Stimulated activated CD4-positive, alpha-beta T cell treated with anti-CD3 and anti-CD28 coated beads, Interleukin-4, amount 100 ng/mL, for 24 hours (primary cell): ENCODE measurements around the gene GPR89A.

ENCODE experiments used
- DNase-seq: peaks from one replicate; pipeline ENCODE4 v3.0.0-alpha.2; 2020

The GPR89A gene

DNA sequence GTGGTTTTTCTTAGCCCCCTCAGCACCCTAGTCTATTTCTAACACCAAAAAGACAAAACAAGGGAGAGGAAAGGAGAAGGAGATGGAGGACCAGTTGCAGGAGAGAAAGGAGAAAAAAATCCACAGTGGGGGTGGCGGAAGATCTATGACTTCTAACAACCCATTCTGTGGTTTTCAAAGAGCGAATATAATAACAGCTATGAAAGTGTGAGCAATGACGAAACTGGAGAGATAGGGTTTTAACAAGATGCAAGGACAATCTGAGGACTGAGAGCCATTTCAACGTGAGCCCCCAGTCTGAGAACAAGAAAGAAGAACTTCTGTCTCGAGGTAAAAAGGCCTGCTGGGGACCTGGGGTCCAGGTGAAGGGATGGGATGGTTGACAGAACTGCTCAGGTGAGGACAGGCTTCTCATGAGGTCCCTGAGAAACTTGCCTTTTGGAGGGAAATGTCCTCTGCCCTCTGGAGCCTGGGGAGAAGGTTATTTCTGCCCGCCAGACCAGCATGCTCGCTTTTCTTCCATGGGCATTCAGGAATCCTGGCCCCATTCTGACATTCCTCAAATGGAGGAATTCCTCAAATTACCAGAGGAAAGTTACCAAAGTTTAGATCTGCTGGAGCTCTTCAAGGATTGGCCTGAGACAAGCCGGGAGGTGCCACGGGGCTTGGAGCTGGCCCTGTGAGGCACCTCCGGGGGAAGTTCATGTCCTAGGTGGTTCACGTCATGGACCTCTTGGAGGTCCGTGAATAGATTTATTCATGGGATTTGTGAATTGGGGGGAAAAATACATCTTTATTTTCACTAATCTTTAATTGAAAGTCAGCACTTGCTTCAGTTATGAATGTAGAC lies 111.7 kb downstream of the GPR89A start, which contains the start of gene CD160:
Gene CD160 (plus strand): TSS at position 270 of the 850 bp plus-strand sequence. CDS start 8,829 bp downstream, outside the sequence.
- DNase-seq, result peak; percentile 8
